ENCODE measurements around the gene ASB5. TPM values are rescaled to one million over a fixed set of nuclear protein-coding genes. Genes with fewer than 3 reads are reported as not detected.

Gene ASB5
- polyA plus RNA-seq, 1 donor from 2014 or later, result not detected

DNA sequence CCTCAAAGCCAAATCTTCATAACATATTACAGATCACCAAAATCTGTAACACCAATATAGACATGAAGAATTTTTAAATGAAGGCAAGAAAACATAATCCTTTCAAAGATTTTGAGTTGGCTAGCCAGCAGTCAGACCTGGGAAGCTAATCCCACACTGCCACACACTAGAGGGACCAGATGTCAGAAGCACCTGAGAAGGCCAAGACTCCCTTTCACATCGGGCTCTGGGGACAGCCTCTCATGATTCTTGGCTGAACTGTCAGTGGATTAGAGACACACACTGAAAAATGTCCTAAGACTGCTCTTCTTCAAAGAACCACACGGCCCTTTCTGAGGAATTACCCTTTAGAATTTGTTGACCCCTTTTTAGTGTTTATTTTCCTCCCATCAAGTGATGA is 45.5 kb downstream of the ASB5 start:
- Histone ChIP-seq H3K36me3 (ENCODE audit: insufficient read depth, low read length) (no peaks in the 10 kb centered on the region), H3K9me2 (ENCODE audit: insufficient read depth, low read length) (no peaks in the 10 kb centered on the region), H3K4me3 (ENCODE audit: low read length) (no peak overlapping the region), H3K4me2 (ENCODE audit: low read length) (no peak overlapping the region), H3K9me3 (ENCODE audit: low read length) (no peaks in the 10 kb centered on the region), H3F3A (ENCODE audit: insufficient read depth, low read length, poor library complexity, severe bottlenecking) (no peaks in the 10 kb centered on the region), H4K20me1 (ENCODE audit: insufficient read depth) (no peaks in the 10 kb centered on the region), H3K27me3 (ENCODE audit: insufficient read depth, low read depth, low read length) (no peaks in the 10 kb centered on the region), H3K9ac (ENCODE audit: low read length) (no peak overlapping the region), H3K27ac (ENCODE audit: low read length) (no peak overlapping the region), H3K79me2 (replicated peaks; ENCODE audit: insufficient read depth, low read length) (no peaks in the 10 kb centered on the region), H2AFZ (ENCODE audit: low read depth, low read length) (no peak overlapping the region)
- no peak for TF ChIP-seq SMC3 (conservative IDR thresholded peaks at IDR 0.05; ENCODE audit: poor library complexity)
- TF ChIP-seq, protein P1, sequence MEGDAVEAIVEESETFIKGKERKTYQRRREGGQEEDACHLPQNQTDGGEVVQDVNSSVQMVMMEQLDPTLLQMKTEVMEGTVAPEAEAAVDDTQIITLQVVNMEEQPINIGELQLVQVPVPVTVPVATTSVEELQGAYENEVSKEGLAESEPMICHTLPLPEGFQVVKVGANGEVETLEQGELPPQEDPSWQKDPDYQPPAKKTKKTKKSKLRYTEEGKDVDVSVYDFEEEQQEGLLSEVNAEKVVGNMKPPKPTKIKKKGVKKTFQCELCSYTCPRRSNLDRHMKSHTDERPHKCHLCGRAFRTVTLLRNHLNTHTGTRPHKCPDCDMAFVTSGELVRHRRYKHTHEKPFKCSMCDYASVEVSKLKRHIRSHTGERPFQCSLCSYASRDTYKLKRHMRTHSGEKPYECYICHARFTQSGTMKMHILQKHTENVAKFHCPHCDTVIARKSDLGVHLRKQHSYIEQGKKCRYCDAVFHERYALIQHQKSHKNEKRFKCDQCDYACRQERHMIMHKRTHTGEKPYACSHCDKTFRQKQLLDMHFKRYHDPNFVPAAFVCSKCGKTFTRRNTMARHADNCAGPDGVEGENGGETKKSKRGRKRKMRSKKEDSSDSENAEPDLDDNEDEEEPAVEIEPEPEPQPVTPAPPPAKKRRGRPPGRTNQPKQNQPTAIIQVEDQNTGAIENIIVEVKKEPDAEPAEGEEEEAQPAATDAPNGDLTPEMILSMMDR (IDR thresholded peaks at IDR 0.05; ENCODE audit: poor library complexity, severe bottlenecking), result no peak
- TF ChIP-seq TAF1 (IDR thresholded peaks at IDR 0.05; ENCODE audit: low read depth), result no peak
- TF ChIP-seq POLR2AphosphoS5 (IDR thresholded peaks at IDR 0.05), result no peak
- TF ChIP-seq MXI1 (conservative IDR thresholded peaks at IDR 0.05; ENCODE audit: poor library complexity, severe bottlenecking), result no peak
- no peak for TF ChIP-seq EZH2 (IDR thresholded peaks at IDR 0.05; ENCODE audit: borderline replicate concordance, insufficient read depth, low read length, poor library complexity, severe bottlenecking)
- TF ChIP-seq RAD21 (conservative IDR thresholded peaks at IDR 0.05), result no peak
- TF ChIP-seq, protein P2, sequence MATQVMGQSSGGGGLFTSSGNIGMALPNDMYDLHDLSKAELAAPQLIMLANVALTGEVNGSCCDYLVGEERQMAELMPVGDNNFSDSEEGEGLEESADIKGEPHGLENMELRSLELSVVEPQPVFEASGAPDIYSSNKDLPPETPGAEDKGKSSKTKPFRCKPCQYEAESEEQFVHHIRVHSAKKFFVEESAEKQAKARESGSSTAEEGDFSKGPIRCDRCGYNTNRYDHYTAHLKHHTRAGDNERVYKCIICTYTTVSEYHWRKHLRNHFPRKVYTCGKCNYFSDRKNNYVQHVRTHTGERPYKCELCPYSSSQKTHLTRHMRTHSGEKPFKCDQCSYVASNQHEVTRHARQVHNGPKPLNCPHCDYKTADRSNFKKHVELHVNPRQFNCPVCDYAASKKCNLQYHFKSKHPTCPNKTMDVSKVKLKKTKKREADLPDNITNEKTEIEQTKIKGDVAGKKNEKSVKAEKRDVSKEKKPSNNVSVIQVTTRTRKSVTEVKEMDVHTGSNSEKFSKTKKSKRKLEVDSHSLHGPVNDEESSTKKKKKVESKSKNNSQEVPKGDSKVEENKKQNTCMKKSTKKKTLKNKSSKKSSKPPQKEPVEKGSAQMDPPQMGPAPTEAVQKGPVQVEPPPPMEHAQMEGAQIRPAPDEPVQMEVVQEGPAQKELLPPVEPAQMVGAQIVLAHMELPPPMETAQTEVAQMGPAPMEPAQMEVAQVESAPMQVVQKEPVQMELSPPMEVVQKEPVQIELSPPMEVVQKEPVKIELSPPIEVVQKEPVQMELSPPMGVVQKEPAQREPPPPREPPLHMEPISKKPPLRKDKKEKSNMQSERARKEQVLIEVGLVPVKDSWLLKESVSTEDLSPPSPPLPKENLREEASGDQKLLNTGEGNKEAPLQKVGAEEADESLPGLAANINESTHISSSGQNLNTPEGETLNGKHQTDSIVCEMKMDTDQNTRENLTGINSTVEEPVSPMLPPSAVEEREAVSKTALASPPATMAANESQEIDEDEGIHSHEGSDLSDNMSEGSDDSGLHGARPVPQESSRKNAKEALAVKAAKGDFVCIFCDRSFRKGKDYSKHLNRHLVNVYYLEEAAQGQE (IDR thresholded peaks at IDR 0.05; ENCODE audit: borderline replicate concordance), result no peak
- TF ChIP-seq EP300 (conservative IDR thresholded peaks at IDR 0.05; ENCODE audit: poor library complexity, severe bottlenecking), result no peak

DNA sequence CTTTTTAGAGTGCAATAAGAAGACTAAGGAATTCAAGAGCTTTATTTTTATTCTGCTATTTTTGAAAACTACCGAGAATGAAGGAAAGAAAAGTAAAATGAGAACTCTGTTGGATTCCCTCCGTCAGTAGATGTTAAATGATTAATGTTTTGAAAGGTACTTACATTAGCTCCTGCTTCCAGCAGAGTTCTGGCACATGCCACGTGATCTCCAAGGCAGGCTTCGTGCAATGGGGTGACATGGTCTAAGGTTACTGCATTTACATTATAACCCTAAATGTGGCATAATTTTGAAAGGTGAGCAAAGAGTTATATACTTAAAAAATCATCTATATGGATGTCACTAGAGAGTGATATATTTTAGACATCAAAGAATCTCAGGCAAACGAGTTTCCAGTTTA is 46.9 kb downstream of the ASB5 start:
- Histone ChIP-seq H3K36me3 (ENCODE audit: insufficient read depth, low read length) (no peaks in the 10 kb centered on the region), H3F3A (ENCODE audit: insufficient read depth, low read length, poor library complexity, severe bottlenecking) (no peaks in the 10 kb centered on the region), H3K4me2 (ENCODE audit: low read length) (no peak overlapping the region), H4K20me1 (ENCODE audit: insufficient read depth) (no peaks in the 10 kb centered on the region), H3K79me2 (replicated peaks; ENCODE audit: insufficient read depth, low read length) (no peaks in the 10 kb centered on the region), H2AFZ (ENCODE audit: low read depth, low read length) (no peak overlapping the region), H3K9ac (ENCODE audit: low read length) (no peak overlapping the region), H3K27ac (ENCODE audit: low read length) (peak overlapping the region; percentile 21), H3K27me3 (ENCODE audit: insufficient read depth, low read depth, low read length) (no peaks in the 10 kb centered on the region), H3K9me2 (ENCODE audit: insufficient read depth, low read length) (no peaks in the 10 kb centered on the region), H3K9me3 (ENCODE audit: low read length) (no peaks in the 10 kb centered on the region), H3K4me3 (ENCODE audit: low read length) (peak overlapping the region; percentile 22)
- TF ChIP-seq, protein P2 (IDR thresholded peaks at IDR 0.05; ENCODE audit: borderline replicate concordance), result no peak
- peak; percentile 54 for TF ChIP-seq EP300 (conservative IDR thresholded peaks at IDR 0.05; ENCODE audit: poor library complexity, severe bottlenecking)
- TF ChIP-seq EZH2 (IDR thresholded peaks at IDR 0.05; ENCODE audit: borderline replicate concordance, insufficient read depth, low read length, poor library complexity, severe bottlenecking), result no peak
